ENCODE measurements around the gene APOL2.
"Not testable (repeated sequence)": the region's sequence is repeated elsewhere in the genome, so short reads cannot be mapped to it uniquely, and the experiment has no call there.

Gene APOL2

GRCh38 chr22:36223504-36223903 lies 15.8 kb downstream of the APOL2 start:
- no peak overlapping the region for H3K4me3 ChIP-seq (ENCODE audit: low read depth, low read length)

DNA sequence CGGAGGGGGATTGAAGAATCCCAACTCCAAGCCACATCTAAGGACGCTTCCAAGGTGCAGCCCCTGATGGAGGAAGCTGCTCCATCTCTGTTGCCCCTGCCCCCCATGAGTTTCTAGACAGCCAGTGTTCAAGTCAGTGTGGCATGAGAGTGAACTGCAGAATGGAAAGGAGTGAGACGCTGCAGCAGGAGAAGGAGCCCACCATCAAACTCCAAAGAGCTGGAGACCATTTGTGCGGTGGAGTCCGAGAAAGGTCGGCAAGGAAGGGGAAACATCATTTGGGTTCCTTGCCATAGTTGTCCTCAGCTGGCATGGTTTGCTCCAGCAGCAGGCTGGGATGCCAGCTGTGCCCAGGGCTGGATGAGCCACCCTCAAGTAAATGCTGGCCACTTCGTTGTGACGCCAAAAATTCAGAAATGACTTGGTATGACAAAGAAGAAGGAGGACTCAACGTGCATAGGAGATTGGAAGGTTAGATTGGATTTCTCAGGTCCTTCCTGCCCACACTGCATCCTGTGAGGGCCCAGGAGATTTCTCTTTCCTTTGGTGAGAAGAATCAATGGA lies 16.4 kb downstream of the APOL2 start:
- H3K4me3 ChIP-seq (ENCODE audit: low read depth, low read length), result no peak overlapping the region

GRCh38 chr22:36221799-36222751 lies 17.3 kb downstream of the APOL2 start:
- H3K4me3 ChIP-seq (ENCODE audit: low read depth, low read length), result no peak overlapping the region

DNA sequence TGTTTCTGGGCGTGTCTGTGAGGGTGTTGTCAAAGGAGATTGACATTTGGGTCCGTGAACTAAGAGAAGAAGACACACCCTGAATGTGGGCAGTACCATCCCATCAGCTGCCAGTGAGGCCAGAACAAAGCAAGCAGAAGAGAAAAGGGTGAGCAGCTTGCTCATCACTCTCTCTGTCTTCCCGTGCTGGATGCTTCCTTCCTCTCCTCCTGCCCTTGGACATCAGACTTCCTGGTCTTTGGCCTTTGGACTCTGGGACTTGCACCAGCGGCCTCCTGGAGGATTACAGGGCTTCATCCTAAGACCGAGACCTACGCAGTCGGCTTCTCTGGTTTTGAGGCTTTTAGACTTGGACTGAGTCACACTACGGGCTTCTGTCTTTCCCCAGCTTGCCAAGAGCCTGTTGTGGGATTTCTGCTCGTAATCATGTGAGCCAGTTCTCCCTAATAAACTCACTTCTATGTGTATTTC lies 18.8 kb downstream of the APOL2 start:
- H3K4me3 ChIP-seq (ENCODE audit: low read depth, low read length), result no peak overlapping the region

- H3K4me3 ChIP-seq (ENCODE audit: low read depth, low read length), result no peak overlapping the region
Observed at GRCh38 chr22:36218648-36219193, 20.6 kb downstream of the APOL2 start.

- no peak overlapping the region for H3K4me3 ChIP-seq (ENCODE audit: low read depth, low read length)
Observed at GRCh38 chr22:36215981-36216380, 23.3 kb downstream of the APOL2 start.

DNA sequence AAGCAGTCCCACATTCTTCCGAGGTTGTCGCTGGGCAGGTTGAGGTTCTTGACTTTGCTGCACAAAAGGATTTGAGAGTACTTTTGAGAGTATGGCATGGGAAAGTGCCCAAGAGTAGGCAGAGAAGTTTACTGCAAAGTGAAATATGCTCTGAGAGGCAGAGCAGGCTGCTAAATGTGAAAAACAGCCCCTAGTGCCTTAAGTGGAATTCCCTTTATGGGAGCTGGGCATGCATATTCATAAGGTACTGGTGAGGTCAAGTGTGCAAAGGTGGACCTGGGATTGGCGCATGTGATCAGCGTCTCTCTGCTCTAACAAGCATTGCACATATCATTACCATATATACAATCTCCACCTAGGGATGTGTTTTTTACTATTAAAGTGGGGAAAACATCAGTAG lies 25.7 kb downstream of the APOL2 start:
- no peak overlapping the region for H3K4me3 ChIP-seq (ENCODE audit: low read depth, low read length)

DNA sequence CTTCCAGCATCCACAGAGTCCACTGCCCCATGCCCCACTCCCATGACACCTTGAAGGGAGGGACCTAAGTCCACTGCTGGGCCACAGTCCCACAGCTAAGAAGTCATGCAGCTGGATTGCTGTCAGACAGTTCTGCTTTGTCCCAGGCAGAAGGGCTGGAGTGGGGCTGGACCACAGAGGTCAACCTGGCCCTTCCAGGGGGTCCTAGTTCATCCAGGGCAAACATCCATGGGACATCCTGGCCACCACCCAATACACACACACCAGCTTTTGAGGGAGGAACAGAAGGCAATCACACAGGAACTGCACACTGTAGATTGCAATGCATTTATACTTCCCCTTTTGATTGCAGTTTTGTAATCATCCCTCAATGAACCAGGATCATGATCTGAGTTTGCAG lies 26.4 kb downstream of the APOL2 start:
- no peak overlapping the region for H3K4me3 ChIP-seq (ENCODE audit: low read depth, low read length)

DNA sequence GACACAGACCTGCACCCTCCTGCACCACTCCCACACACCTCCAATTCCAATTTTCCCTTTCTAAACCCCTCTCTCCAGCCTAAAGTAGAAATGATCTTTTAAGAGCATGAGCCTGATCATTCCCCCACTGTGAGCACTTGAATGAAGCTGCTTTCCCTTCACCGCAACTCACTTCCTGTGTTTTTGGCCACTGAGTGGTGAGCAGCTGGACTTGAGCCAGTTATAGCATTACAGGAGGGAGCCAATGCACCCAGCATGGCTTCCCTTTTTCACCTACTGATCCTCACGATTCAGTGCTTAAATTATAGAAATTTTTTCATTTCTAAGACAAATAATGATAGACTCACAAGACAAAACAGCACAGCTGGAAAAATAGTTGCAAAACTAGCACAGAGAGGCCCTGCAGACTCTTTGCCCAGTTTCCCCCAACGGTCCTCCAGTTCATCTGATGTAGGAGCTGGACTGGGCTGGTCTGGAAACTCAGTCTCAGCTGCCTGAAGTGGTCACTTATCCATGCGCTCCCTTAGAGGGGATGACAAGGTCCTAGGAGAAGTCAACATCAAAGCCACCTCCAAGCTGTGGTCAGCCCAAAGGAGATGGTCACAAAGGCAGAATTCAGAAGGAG lies 28.0 kb downstream of the APOL2 start:
- no peak overlapping the region for H3K4me3 ChIP-seq (ENCODE audit: low read depth, low read length)

DNA sequence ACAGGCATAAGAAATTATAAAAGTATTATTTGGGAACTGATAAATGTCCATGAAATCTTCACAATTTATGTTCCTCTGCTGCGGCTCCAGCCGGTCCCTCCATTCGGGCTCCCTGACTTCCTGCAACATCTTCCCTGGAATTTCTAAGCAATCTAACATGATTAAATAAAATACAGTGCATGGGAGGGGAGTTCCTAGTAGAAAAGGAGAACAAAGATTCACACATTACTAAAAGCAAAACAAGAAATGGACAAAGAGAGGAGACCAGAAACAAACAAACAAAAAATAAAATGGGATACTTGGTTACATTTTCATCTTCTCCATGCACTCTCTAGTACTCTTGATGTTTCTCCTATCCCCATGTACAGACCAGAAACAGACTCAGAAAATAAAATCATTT lies 29.1 kb downstream of the APOL2 start:
- H3K4me3 ChIP-seq (ENCODE audit: low read depth, low read length), result no peak overlapping the region

DNA sequence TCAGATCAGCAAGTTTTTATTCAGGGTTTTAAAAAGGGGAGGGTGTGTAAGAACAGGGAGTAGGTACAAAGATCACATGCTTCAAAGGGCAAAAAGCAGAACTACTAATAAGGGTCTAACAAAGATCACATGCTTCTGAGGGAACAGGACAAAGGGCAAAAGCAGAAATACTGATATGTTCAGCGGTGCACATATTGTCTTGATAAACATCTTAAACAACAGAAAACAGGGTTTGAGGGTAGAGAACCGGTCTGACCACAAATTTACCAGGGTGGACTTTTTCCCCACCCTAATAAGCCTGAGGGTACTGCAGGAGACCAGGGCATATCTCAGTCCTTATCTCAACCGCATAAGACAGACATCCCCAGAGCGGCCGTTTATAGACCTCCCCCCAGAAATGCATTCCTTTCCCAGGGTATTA lies 29.8 kb downstream of the APOL2 start:
- not testable (repeated sequence) for H3K4me3 ChIP-seq (ENCODE audit: low read depth, low read length)

DNA sequence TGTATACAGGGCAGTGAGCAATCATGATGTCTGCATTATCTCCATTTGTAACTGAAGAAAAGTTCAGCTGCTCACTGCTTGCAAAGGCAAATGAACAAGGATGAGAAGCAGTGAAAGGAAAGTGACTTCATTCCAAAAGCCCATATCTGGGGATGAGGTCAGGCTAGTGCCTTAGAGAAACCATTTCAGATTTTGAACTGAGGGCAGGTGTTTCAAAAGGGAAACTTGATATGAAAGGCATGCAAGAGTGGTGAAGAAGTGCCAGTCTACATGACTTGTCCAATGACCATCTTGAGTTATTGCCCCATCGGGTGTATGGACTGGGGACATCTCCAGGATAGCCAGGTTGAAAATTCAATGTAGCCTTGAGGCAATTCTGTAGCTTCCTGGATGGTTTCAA lies 30.4 kb downstream of the APOL2 start:
- no peak overlapping the region for H3K4me3 ChIP-seq (ENCODE audit: low read depth, low read length)

- H3K4me3 ChIP-seq (ENCODE audit: low read depth, low read length), result no peak overlapping the region
Observed at GRCh38 chr22:36208162-36208765, 31.1 kb downstream of the APOL2 start.

- H3K4me3 ChIP-seq (ENCODE audit: low read depth, low read length), result no peak overlapping the region
Observed at GRCh38 chr22:36206255-36206654, 33.1 kb downstream of the APOL2 start.

DNA sequence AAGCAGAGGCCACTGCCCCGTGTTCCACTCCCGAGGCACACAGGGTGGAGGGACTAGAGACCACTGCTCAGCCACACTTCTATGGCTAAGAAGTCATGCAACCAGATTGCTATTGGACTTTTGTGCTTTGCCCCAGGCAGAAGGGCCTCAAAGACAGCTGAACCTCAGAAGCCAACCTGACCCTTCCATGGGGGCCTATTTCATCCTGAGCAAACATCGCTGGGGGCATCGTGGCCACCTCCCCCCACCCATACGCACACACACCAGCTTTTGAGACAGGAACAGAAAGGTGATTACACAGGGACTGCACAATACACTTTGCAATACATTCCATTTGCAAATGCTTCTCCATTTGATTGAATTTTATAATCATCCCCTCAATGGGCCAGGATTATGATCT lies 33.8 kb downstream of the APOL2 start:
- H3K4me3 ChIP-seq (ENCODE audit: low read depth, low read length), result not testable (repeated sequence)

DNA sequence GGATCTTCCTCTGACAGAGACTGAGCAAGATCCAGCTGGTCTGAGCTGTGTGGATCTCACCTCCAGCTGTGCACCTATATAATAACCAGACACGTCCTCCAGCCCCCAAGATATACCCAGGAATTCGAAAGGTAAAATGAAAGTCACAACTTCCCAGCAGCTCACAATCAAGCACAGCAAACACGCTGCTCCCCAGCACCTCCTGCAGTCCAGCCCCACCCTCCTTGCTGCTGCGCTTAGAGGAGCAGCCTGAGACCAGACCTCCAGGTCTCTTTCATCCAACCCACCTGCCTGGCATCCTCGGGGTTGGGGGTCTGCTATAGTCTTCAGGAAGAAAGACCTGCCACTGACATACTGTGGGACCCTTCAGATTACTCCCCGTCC lies 34.7 kb downstream of the APOL2 start:
- no peak overlapping the region for H3K4me3 ChIP-seq (ENCODE audit: low read depth, low read length)

GRCh38 chr22:36204001-36204631 lies 35.2 kb downstream of the APOL2 start:
- no peak overlapping the region for H3K4me3 ChIP-seq (ENCODE audit: low read depth, low read length)

DNA sequence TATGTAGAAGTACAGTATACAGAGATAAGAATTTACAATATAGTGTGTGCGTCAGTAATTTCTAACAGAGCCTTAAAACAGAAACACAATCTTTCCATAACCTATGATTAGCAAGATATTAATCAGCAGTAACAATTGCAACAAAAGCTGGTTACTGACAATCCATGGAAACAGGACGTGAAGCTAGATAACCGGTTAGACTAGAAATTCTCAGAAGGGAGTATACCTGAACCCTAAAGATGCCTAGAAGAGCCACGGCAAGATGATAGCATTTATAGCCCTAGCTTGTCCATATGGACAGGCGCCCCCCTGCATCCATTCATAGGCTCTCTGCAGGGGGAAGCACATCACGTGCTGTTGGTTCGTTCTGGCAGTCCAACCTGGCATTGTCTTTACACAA lies 35.9 kb downstream of the APOL2 start:
- not testable (repeated sequence) for H3K4me3 ChIP-seq (ENCODE audit: low read depth, low read length)

DNA sequence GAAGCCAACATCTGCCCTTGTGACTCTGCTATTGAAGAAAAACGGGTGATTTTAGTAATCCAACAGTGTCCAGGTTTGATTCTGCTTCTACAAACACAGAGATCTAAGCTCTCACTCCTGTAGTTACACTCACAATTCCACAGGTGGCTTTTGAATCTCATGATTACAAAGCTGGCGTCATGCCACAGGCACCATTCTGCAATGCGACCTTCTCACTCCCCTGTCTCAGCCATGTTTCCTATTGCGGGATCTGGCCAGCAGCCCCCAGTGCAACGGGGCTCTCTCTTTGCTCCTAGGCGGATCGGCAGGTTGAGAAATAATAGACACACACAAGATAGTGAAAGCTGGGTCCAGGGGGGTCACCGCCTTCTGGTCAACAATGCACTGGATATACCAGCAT lies 36.4 kb downstream of the APOL2 start:
- H3K4me3 ChIP-seq (ENCODE audit: low read depth, low read length), result not testable (repeated sequence)

- H3K4me3 ChIP-seq (ENCODE audit: low read depth, low read length), result no peak within 1 kb of the TSS
Observed at GRCh38 chr22:36201630-36202319, 37.6 kb downstream of the APOL2 start, which contains the start of gene APOL4. Gene APOL4 (minus strand): TSS chr22:36201809. CDS start chr22:36201734, 75 bp downstream.
